HuH-7.5 (cell line): ENCODE results near the gene CHMP5.

Source experiments
- DNase-seq: peaks from one replicate; pipeline ENCODE4 v3.0.0; 2011; ENCODE audit warnings: low spot score

CHMP5 gene

GRCh38 chr9:33318225-33318624, 53.4 kb downstream of the CHMP5 start:
- DNase-seq, result no peak

DNA sequence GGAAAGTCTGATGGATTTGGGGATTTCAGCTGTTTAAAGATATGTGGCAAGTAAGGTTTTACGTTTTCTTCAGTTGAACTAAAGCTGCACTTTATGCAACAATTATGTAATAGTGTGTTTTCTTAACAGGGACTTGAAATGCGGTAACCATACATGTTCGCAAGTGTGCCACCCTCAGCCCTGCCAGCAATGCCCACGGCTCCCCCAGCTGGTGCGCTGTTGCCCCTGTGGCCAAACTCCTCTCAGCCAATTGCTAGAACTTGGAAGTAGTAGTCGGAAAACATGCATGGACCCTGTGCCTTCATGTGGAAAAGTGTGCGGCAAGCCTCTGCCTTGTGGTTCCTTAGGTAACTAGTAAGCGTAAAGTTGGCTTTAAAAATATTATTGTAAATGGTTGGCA, 53.9 kb downstream of the CHMP5 start:
- no peak for DNase-seq

DNA sequence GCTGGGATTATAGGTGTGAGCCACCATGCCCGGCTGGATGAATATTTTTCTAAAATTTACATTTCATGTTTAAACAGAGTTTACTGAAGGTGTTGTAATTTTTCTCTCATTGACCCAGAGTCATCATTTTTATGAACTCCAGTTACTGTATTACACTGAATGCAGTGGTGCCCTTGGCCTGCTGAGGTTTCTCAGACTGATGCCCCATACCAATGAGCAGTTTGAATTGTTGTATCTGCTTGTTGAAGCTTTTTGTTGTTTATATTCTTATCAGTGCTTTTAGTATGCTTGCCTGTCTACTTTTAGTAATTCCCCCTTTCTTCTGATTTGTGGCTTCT, 55.4 kb downstream of the CHMP5 start:
- no peak for DNase-seq

- DNase-seq, result no peak
Measured at GRCh38 chr9:33320568-33321261, 55.9 kb downstream of the CHMP5 start.

- no peak for DNase-seq
Measured at GRCh38 chr9:33329117-33329563, 64.3 kb downstream of the CHMP5 start.

- DNase-seq, result no peak
Measured at GRCh38 chr9:33329979-33330378, 65.1 kb downstream of the CHMP5 start.

- DNase-seq, result no peak
Measured at GRCh38 chr9:33331377-33331891, 66.6 kb downstream of the CHMP5 start.
